ENCODE results near the gene TMEM138. TPM values are rescaled to one million over a fixed set of nuclear protein-coding genes. Genes with fewer than 3 reads are reported as not detected.

The TMEM138 gene
- total and polyA plus RNA-seq, 2 of the 4 experiments (the other 2 are of a cell fraction): 16.8 to 53.2 TPM

DNA sequence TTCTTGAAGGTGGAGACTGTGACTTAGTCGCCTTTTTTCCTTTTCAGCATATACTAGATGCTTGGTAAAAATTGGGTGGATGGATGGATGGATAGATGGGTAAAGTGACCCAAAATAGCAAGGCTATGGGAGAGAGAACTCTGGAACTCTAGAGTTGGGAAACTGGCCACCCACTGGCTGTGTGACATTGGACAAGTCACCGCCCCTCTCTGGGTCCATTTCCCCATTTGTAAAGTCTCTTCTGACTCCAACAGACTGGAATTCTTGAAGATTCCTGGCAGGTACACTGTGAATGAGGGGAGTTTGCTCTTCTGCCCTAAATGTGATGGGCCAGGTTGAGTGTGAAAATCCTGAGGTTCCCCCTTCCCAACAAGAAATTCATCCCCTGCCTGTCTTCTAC is 21.2 kb upstream of the TMEM138 start:
- Histone ChIP-seq H2BK5ac (ENCODE audit: low read depth, low read length, poor library complexity, severe bottlenecking) (no peak overlapping the region), H3K4ac (ENCODE audit: low read depth, low read length) (no peak overlapping the region), H2AFZ (replicated peaks; ENCODE audit: low read length, poor library complexity) (no peak overlapping the region), H3K4me2 (ENCODE audit: low read depth, low read length) (no peak overlapping the region), H4K8ac (ENCODE audit: low read depth in 2 of 2, low read length in 2 of 2) (no peak overlapping the region), H4K5ac (ENCODE audit: low read depth, low read length) (no peak overlapping the region), H3K9ac (ENCODE audit: low read depth, low read length) (no peak overlapping the region), H3K4me1 (ENCODE audit: control insufficient read depth, insufficient read depth, low read length) (no peaks in the 10 kb centered on the region), H3K14ac (replicated peaks; ENCODE audit: low read depth, low read length) (no peak overlapping the region), H2AK5ac (ENCODE audit: low read depth, low read length) (no peak overlapping the region), H2AK9ac (replicated peaks; ENCODE audit: low read depth, low read length, poor library complexity) (no peak overlapping the region), H3K9me1 (ENCODE audit: insufficient read depth, low read length) (no peaks in the 10 kb centered on the region), H2BK20ac (ENCODE audit: low read depth, low read length) (no peak overlapping the region), H2BK120ac (ENCODE audit: low read depth, low read length) (no peak overlapping the region), H3K36me3 (ENCODE audit: control insufficient read depth, insufficient read depth, low read length) (peaks cover 14% of the 10 kb centered on the region), H3K4me3 (ENCODE audit: insufficient read depth, low read depth, low read length) (no peak overlapping the region), H3K79me1 (ENCODE audit: low read depth in 1 of 2, low read length in 2 of 2) (no peaks in the 10 kb centered on the region; a peak in 1 of 4 replicates), H2BK15ac (ENCODE audit: low read depth, low read length) (no peak overlapping the region), H3K27me3 (ENCODE audit: control insufficient read depth, insufficient read depth, low read length) (no peaks in the 10 kb centered on the region), H4K20me1 (ENCODE audit: insufficient read depth, low read length) (no peaks in the 10 kb centered on the region), H3K23ac (ENCODE audit: low read depth, low read length) (no peak overlapping the region), H3K9me3 (ENCODE audit: control insufficient read depth, insufficient read depth, low read length) (no peaks in the 10 kb centered on the region), H3K27ac (ENCODE audit: insufficient read depth, low read length) (no peak overlapping the region), H3K56ac (ENCODE audit: extremely low read depth, insufficient read depth, low read length) (no peak overlapping the region), H3K18ac (ENCODE audit: low read depth, low read length) (no peak overlapping the region), H4K91ac (ENCODE audit: insufficient read depth, low read depth, low read length) (no peak overlapping the region)
- in situ Hi-C loops (cut with MboI; ENCODE audit: low sequenced_read_pairs): no loop called here
- dilution Hi-C loops (cut with HindIII; ENCODE audit: low sequenced_read_pairs, unreplicated experiment): no loop called here
- ChIA-PET CTCF (no interaction called here), POLR2A (ENCODE audit: unreplicated experiment) (no interaction called here)
- DNase-seq: no peak
- no CpG with 5 or more reads among the region's 2 CpGs for WGBS, 2 experiments (ENCODE audit: extremely low coverage in 2 of 2, insufficient read length in 1 of 2)
- no peak for TF ChIP-seq FOS (IDR thresholded peaks at IDR 0.05; ENCODE audit: low read depth, low read length)
- TF ChIP-seq NFE2L2 (IDR thresholded peaks at IDR 0.05; ENCODE audit: low read depth, low read length): no peak
- no peak for TF ChIP-seq POLR2A (IDR thresholded peaks at IDR 0.05; ENCODE audit: low read depth, low read length)
- TF ChIP-seq RAD21 (IDR thresholded peaks at IDR 0.05; ENCODE audit: low read length): no peak
- no peak for TF ChIP-seq RCOR1 (IDR thresholded peaks at IDR 0.05; ENCODE audit: insufficient replicate concordance, low read length)
- TF ChIP-seq CHD1 (IDR thresholded peaks at IDR 0.05; ENCODE audit: low read depth, low read length): no peak
- TF ChIP-seq, protein P1, sequence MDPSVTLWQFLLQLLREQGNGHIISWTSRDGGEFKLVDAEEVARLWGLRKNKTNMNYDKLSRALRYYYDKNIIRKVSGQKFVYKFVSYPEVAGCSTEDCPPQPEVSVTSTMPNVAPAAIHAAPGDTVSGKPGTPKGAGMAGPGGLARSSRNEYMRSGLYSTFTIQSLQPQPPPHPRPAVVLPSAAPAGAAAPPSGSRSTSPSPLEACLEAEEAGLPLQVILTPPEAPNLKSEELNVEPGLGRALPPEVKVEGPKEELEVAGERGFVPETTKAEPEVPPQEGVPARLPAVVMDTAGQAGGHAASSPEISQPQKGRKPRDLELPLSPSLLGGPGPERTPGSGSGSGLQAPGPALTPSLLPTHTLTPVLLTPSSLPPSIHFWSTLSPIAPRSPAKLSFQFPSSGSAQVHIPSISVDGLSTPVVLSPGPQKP (IDR thresholded peaks at IDR 0.05; ENCODE audit: borderline replicate concordance, low read depth, low read length): no peak
- TF ChIP-seq MAFK (IDR thresholded peaks at IDR 0.05; ENCODE audit: low read depth, low read length): no peak
- TF ChIP-seq CEBPB (IDR thresholded peaks at IDR 0.05; ENCODE audit: low read depth, low read length): no peak
- TF ChIP-seq BHLHE40 (IDR thresholded peaks at IDR 0.05; ENCODE audit: low read depth, low read length): no peak
- intact Hi-C loops (cut with micrococcal nuclease): no loop called here
- no TSS peak for BruUV-seq (replicated peaks)
- ATAC-seq (ENCODE audit: low read depth): no peak

Measured in IMR-90 (cell line).